ENCODE results near the gene FXYD7. TPM values are rescaled to one million over a fixed set of nuclear protein-coding genes. Genes with fewer than 3 reads are reported as not detected.

FXYD7 gene
- total and polyA plus RNA-seq, 9 donors, result 0.30 to 2.8 (median 0.80) TPM; not detected in 2

DNA sequence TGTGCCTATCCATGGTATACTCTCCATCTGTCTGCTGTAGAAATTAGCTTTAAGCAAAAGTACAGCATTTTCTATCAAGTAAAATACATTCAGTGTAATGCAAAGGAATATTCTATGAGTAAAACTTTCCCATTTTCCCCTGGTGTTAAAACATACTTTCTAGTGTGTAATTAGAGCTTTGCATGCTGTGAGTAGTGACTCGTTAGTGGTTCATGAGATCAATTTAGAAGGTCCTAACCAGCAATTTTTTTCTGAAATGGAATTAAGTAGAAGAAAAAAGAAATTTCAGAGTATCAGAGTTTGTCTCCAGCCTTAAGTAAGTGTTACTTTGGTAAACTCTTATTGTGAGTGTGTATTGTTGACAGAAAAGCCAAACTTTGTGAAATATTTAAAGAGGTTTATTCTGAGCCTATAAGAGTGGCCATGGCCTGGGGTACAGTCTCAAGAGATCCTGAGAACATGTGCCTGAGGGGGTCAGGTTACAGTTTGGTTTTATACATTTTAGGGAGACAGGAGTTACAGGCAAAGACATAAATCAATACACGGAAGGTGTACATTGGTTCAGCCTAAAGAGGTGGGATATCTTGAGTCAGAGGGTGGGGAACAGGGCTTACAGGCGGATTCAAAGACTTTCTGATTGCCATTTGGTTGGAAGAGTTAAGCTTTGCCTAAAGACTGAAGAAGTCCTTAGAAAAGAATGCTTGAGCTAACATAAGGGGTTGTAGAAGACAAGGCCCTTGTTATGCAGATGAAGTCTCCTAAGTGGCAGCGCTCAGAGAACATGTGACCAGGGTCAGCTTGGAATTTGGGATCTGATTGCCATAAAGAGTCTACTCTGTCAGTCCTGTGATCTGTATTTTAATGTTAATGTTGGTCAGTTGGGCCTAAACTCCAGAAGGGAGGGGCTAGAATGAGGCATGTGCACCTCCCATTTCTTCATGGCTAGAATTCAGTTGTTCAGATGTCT, 60.0 kb downstream of the FXYD7 start:
- no peaks in the 10 kb centered on the region for H3K27me3 ChIP-seq
- H3K27ac ChIP-seq, result no peak overlapping the region
- intact Hi-C loops (cut with DNase I), result no loop called here
- H3K4me3 ChIP-seq, result no peak overlapping the region
- H3K4me1 ChIP-seq (ENCODE audit: insufficient read depth), result no peaks in the 10 kb centered on the region
- no peaks in the 10 kb centered on the region for H3K9me3 ChIP-seq
- DNase-seq, result no peak
- TF ChIP-seq, protein P1, sequence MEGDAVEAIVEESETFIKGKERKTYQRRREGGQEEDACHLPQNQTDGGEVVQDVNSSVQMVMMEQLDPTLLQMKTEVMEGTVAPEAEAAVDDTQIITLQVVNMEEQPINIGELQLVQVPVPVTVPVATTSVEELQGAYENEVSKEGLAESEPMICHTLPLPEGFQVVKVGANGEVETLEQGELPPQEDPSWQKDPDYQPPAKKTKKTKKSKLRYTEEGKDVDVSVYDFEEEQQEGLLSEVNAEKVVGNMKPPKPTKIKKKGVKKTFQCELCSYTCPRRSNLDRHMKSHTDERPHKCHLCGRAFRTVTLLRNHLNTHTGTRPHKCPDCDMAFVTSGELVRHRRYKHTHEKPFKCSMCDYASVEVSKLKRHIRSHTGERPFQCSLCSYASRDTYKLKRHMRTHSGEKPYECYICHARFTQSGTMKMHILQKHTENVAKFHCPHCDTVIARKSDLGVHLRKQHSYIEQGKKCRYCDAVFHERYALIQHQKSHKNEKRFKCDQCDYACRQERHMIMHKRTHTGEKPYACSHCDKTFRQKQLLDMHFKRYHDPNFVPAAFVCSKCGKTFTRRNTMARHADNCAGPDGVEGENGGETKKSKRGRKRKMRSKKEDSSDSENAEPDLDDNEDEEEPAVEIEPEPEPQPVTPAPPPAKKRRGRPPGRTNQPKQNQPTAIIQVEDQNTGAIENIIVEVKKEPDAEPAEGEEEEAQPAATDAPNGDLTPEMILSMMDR (IDR thresholded peaks at IDR 0.05), result no peak
- TF ChIP-seq POLR2A (IDR thresholded peaks at IDR 0.05) (no peak), EP300 (IDR thresholded peaks at IDR 0.05) (no peak)
- no peaks in the 10 kb centered on the region for H3K36me3 ChIP-seq
- 77 to 84% (median 79%) methylated on average over 4 of the region's 4 CpGs for WGBS, 3 donors

Small RNAs within 50 kb of the gene (small RNA-seq; reads per million reads assigned to genes)
- gene AC020907.2, result not detected

Other genes with a start within 250 kb of the FXYD7 start
- 1 to 10 TPM; 1.9 to 5.5 (median 2.9) TPM for gene ZNF30, start 216.4 kb upstream of the FXYD7 start, total RNA-seq
- 1 to 10 TPM; 1.5 to 3.7 TPM for gene ZNF30, start 216.4 kb upstream of the FXYD7 start, polyA plus RNA-seq
- 1 to 10 TPM; 2.6 to 5.4 (median 4.5) TPM for gene ZNF792, start 179.0 kb upstream of the FXYD7 start, total RNA-seq
- 1 to 10 TPM; 2.9 to 5.1 TPM for gene ZNF792, start 179.0 kb upstream of the FXYD7 start, polyA plus RNA-seq
- gene GRAMD1A, start 142.9 kb upstream of the FXYD7 start, total RNA-seq, result 10 to 100 TPM; 58.3 to 93.7 (median 72.7) TPM
- gene GRAMD1A, start 142.9 kb upstream of the FXYD7 start, polyA plus RNA-seq, result 10 to 100 TPM; 44.5 to 71.6 TPM
- 10 to 100 TPM in 3 of 7 donors, 1 to 10 TPM in 3, under 1 TPM in 1; 0.83 to 13.9 (median 5.7) TPM for gene SCN1B, start 112.8 kb upstream of the FXYD7 start, total RNA-seq
- gene SCN1B, start 112.8 kb upstream of the FXYD7 start, polyA plus RNA-seq, result 10 to 100 TPM in 1 of 2 donors, 1 to 10 TPM in 1; 3.6 to 10.6 TPM
- 10 to 100 TPM in 1 of 7 donors, 1 to 10 TPM in 5, under 1 TPM in 1; 0.45 to 21.1 (median 3.8) TPM for gene HPN, start 101.5 kb upstream of the FXYD7 start, total RNA-seq
- under 1 TPM in 1 of 2 donors, not detected in 1; 0.42 TPM for gene HPN, start 101.5 kb upstream of the FXYD7 start, polyA plus RNA-seq
- 10 to 100 TPM in 1 of 7 donors, 1 to 10 TPM in 4, under 1 TPM in 1, not detected in 1; 0.25 to 33.2 (median 4.1) TPM for gene FXYD3, start 27.4 kb upstream of the FXYD7 start, total RNA-seq
- under 1 TPM in 1 of 2 donors, not detected in 1; 0.23 TPM for gene FXYD3, start 27.4 kb upstream of the FXYD7 start, polyA plus RNA-seq
- 1 to 10 TPM; 1.9 to 7.5 (median 3.8) TPM for gene LGI4, start 8.2 kb upstream of the FXYD7 start, total RNA-seq
- gene LGI4, start 8.2 kb upstream of the FXYD7 start, polyA plus RNA-seq, result 10 to 100 TPM; 11.9 to 13.3 TPM
- 100 to 1,000 TPM in 3 of 7 donors, 10 to 100 TPM in 4; 26.7 to 204 (median 95.8) TPM for gene FXYD1, start 4.4 kb upstream of the FXYD7 start, total RNA-seq
- 100 to 1,000 TPM in 1 of 2 donors, 10 to 100 TPM in 1; 88.5 to 134 TPM for gene FXYD1, start 4.4 kb upstream of the FXYD7 start, polyA plus RNA-seq
- gene FXYD5, start 11.5 kb downstream of the FXYD7 start, total RNA-seq, result 10 to 100 TPM in 6 of 7 donors, 1 to 10 TPM in 1; 8.2 to 37.1 (median 17.9) TPM
- 10 to 100 TPM; 31.2 to 79.3 TPM for gene FXYD5, start 11.5 kb downstream of the FXYD7 start, polyA plus RNA-seq
- not detected for gene FAM187B, start 85.5 kb downstream of the FXYD7 start, total RNA-seq
- under 1 TPM in 1 of 2 donors, not detected in 1; 0.06 TPM for gene FAM187B, start 85.5 kb downstream of the FXYD7 start, polyA plus RNA-seq
- gene LSR, start 105.7 kb downstream of the FXYD7 start, total RNA-seq, result 10 to 100 TPM in 4 of 7 donors, 1 to 10 TPM in 3; 7.2 to 69.8 (median 12.9) TPM
- gene LSR, start 105.7 kb downstream of the FXYD7 start, polyA plus RNA-seq, result 10 to 100 TPM in 1 of 2 donors, 1 to 10 TPM in 1; 3.3 to 13.4 TPM
- 100 to 1,000 TPM; 105 to 218 (median 159) TPM for gene USF2, start 125.7 kb downstream of the FXYD7 start, total RNA-seq
- 100 to 1,000 TPM; 130 to 169 TPM for gene USF2, start 125.7 kb downstream of the FXYD7 start, polyA plus RNA-seq
- gene HAMP, start 139.3 kb downstream of the FXYD7 start, total RNA-seq, result 1 to 10 TPM in 3 of 7 donors, under 1 TPM in 2, not detected in 2; 0.43 to 4.0 (median 1.3) TPM
- 1 to 10 TPM in 1 of 2 donors, not detected in 1; 1.1 TPM for gene HAMP, start 139.3 kb downstream of the FXYD7 start, polyA plus RNA-seq
- gene MAG, start 148.9 kb downstream of the FXYD7 start, total RNA-seq, result 100 to 1,000 TPM in 3 of 7 donors, 10 to 100 TPM in 4; 58.0 to 146 (median 94.2) TPM
- gene MAG, start 148.9 kb downstream of the FXYD7 start, polyA plus RNA-seq, result 100 to 1,000 TPM in 1 of 2 donors, 1 to 10 TPM in 1; 1.1 to 106 TPM
- 100 to 1,000 TPM in 5 of 7 donors, 10 to 100 TPM in 2; 54.2 to 264 (median 137) TPM for gene CD22, start 185.9 kb downstream of the FXYD7 start, total RNA-seq
- 10 to 100 TPM; 79.4 to 94.2 TPM for gene CD22, start 185.9 kb downstream of the FXYD7 start, polyA plus RNA-seq
- 1 to 10 TPM in 5 of 7 donors, under 1 TPM in 2; 0.11 to 5.0 (median 1.8) TPM for gene FFAR1, start 204.6 kb downstream of the FXYD7 start, total RNA-seq
- under 1 TPM; 0.32 to 0.67 TPM for gene FFAR1, start 204.6 kb downstream of the FXYD7 start, polyA plus RNA-seq
- gene FFAR3, start 215.2 kb downstream of the FXYD7 start, total RNA-seq, result under 1 TPM in 4 of 7 donors, not detected in 3; 0.15 to 0.43 (median 0.21) TPM
- gene FFAR3, start 215.2 kb downstream of the FXYD7 start, polyA plus RNA-seq, result under 1 TPM in 1 of 2 donors, not detected in 1; 0.12 TPM
- gene GPR42, start 227.8 kb downstream of the FXYD7 start, total RNA-seq, result not detected
- not detected for gene GPR42, start 227.8 kb downstream of the FXYD7 start, polyA plus RNA-seq